Neural progenitor cell (in vitro differentiated cells): ENCODE measurements around the gene TSHB.

ENCODE experiments used
- CTCF ChIP-seq: fragments of 200-600 bp; sonication (generic); IDR thresholded peaks from 2 replicates; pipeline ENCODE4 v1.5.1; 2017; ENCODE audit warnings: antibody characterized with exemption, mild to moderate bottlenecking
- EZH2 ChIP-seq: fragments of 200-600 bp; sonication (generic); IDR thresholded peaks from 2 replicates; pipeline ENCODE4 v1.6.1; 2017; ENCODE audit warnings: antibody characterized with exemption, mild to moderate bottlenecking, moderate library complexity
- EZH2phosphoT487 ChIP-seq: fragments of 200-600 bp; sonication (generic); IDR thresholded peaks from 2 replicates; pipeline ENCODE4 v1.6.1; 2017; ENCODE audit warnings: antibody characterized with exemption

GRCh38 chr1:115064461-115064860 is 34.8 kb downstream of the TSHB start:
- TF ChIP-seq CTCF (no peak), EZH2 (no peak), EZH2phosphoT487 (no peak)
